ENCODE measurements around the gene PRPF8.

The PRPF8 gene

GRCh38 chr17:1650731-1651558, 33.7 kb downstream of the PRPF8 start:
- Histone ChIP-seq H3K27me3 (ENCODE audit: insufficient read depth, low read length) (no peaks in the 10 kb centered on the region), H3K27ac (ENCODE audit: low read depth, low read length) (no peak overlapping the region), H3K79me2 (ENCODE audit: control insufficient read depth, insufficient read depth, low read length, poor library complexity) (peaks cover 4% of the 10 kb centered on the region), H3K4me3 (ENCODE audit: low read depth, low read length) (no peak overlapping the region), H3K9me3 (ENCODE audit: insufficient read depth, low read depth, low read length) (peaks cover 5% of the 10 kb centered on the region), H3K79me1 (ENCODE audit: low read length) (peaks cover 10% of the 10 kb centered on the region), H3K18ac (ENCODE audit: low read length) (no peak overlapping the region), H4K91ac (ENCODE audit: low read depth, low read length) (no peak overlapping the region), H2BK120ac (ENCODE audit: insufficient read depth, low read length, poor library complexity) (no peak overlapping the region), H2BK5ac (ENCODE audit: low read depth, low read length, poor library complexity) (no peak overlapping the region), H4K8ac (ENCODE audit: low read depth, low read length) (no peak overlapping the region), H3K9ac (ENCODE audit: low read length) (no peak overlapping the region), H3K4me2 (ENCODE audit: low read length) (no peak overlapping the region), H3K23ac (ENCODE audit: low read length) (no peak overlapping the region), H3K36me3 (ENCODE audit: control insufficient read depth in 1 of 2, insufficient read depth in 2 of 2, low read length in 2 of 2) (peaks cover 48 to 54% of the 10 kb centered on the region in 2 experiments), H3K4ac (ENCODE audit: low read depth, low read length) (no peak overlapping the region), H2AK5ac (ENCODE audit: low read length) (no peak overlapping the region), H3K14ac (ENCODE audit: low read length) (no peak overlapping the region), H2AFZ (ENCODE audit: insufficient read depth, low read length, poor library complexity) (no peak overlapping the region), H3K4me1 (ENCODE audit: control insufficient read depth in 1 of 2, insufficient read depth in 2 of 2, low read length in 2 of 2) (peaks cover 20 to 27% of the 10 kb centered on the region in 2 experiments), H4K12ac (ENCODE audit: low read depth, low read length) (no peak overlapping the region), H2BK12ac (ENCODE audit: low read length) (no peak overlapping the region)
- no CpG with 5 or more reads among the region's 22 CpGs for WGBS (ENCODE audit: extremely low coverage, insufficient coverage, insufficient read length)
- DNase-seq: no peak

- Histone ChIP-seq H3K23ac (ENCODE audit: low read length) (no peak within 1 kb of the TSS), H2AFZ (ENCODE audit: insufficient read depth, low read length, poor library complexity) (peak within 1 kb of the TSS; percentile 28), H2AK5ac (ENCODE audit: low read length) (no peak within 1 kb of the TSS), H2BK5ac (ENCODE audit: low read depth, low read length, poor library complexity) (peak within 1 kb of the TSS; percentile 42), H3K4ac (ENCODE audit: low read depth, low read length) (no peak within 1 kb of the TSS), H3K79me1 (ENCODE audit: low read length) (peaks cover 12% of the 10 kb centered on the region), H3K18ac (ENCODE audit: low read length) (peak within 1 kb of the TSS; percentile 63), H3K27me3 (ENCODE audit: insufficient read depth, low read length) (no peaks in the 10 kb centered on the region), H3K4me2 (ENCODE audit: low read length) (peak within 1 kb of the TSS; percentile 86), H2BK12ac (ENCODE audit: low read length) (peak within 1 kb of the TSS; percentile 9), H3K79me2 (ENCODE audit: control insufficient read depth, insufficient read depth, low read length, poor library complexity) (peaks cover 4% of the 10 kb centered on the region), H4K12ac (ENCODE audit: low read depth, low read length) (no peak within 1 kb of the TSS), H3K36me3 (ENCODE audit: control insufficient read depth in 1 of 2, insufficient read depth in 2 of 2, low read length in 2 of 2) (peaks cover 41 to 47% of the 10 kb centered on the region in 2 experiments), H2BK120ac (ENCODE audit: insufficient read depth, low read length, poor library complexity) (peak within 1 kb of the TSS; percentile 39), H3K9me3 (ENCODE audit: insufficient read depth, low read depth, low read length) (peaks cover 5% of the 10 kb centered on the region), H3K9ac (ENCODE audit: low read length) (peak within 1 kb of the TSS; percentile 2), H3K14ac (ENCODE audit: low read length) (no peak within 1 kb of the TSS), H4K91ac (ENCODE audit: low read depth, low read length) (peak within 1 kb of the TSS; percentile 36), H3K4me3 (ENCODE audit: low read depth, low read length) (peak within 1 kb of the TSS; percentile 78), H4K8ac (ENCODE audit: low read depth, low read length) (peak within 1 kb of the TSS; percentile 59), H3K4me1 (ENCODE audit: control insufficient read depth in 1 of 2, insufficient read depth in 2 of 2, low read length in 2 of 2) (peaks cover 28 to 36% of the 10 kb centered on the region in 2 experiments), H3K27ac (ENCODE audit: low read depth, low read length) (peak within 1 kb of the TSS; percentile 60)
- WGBS (ENCODE audit: extremely low coverage, insufficient coverage, insufficient read length): no CpG with 5 or more reads among the region's 23 CpGs
- peak; percentile 80 to 81 for DNase-seq
Measured at GRCh38 chr17:1649844-1650501, 34.7 kb downstream of the PRPF8 start, which contains the start of gene RILP. Gene RILP (minus strand): TSS chr17:1649866. CDS start chr17:1649804, 62 bp downstream.

- peak overlapping the region; percentile 78 for H3K4me3 ChIP-seq (ENCODE audit: low read depth, low read length)
- H2AFZ ChIP-seq (ENCODE audit: insufficient read depth, low read length, poor library complexity): peak overlapping the region; percentile 28
- peaks cover 12% of the 10 kb centered on the region for H3K79me1 ChIP-seq (ENCODE audit: low read length)
- H3K4ac ChIP-seq (ENCODE audit: low read depth, low read length): no peak overlapping the region
- no peak overlapping the region for H4K12ac ChIP-seq (ENCODE audit: low read depth, low read length)
- WGBS (ENCODE audit: extremely low coverage, insufficient coverage, insufficient read length): no CpG with 5 or more reads among the region's 100 CpGs
- H3K9ac ChIP-seq (ENCODE audit: low read length): no peak overlapping the region
- H3K4me1 ChIP-seq (ENCODE audit: control insufficient read depth in 1 of 2, insufficient read depth in 2 of 2, low read length in 2 of 2): peaks cover 32 to 43% of the 10 kb centered on the region in 2 experiments
- no peaks in the 10 kb centered on the region for H3K27me3 ChIP-seq (ENCODE audit: insufficient read depth, low read length)
- H3K18ac ChIP-seq (ENCODE audit: low read length): no peak overlapping the region
- peaks cover 4% of the 10 kb centered on the region for H3K79me2 ChIP-seq (ENCODE audit: control insufficient read depth, insufficient read depth, low read length, poor library complexity)
- H4K91ac ChIP-seq (ENCODE audit: low read depth, low read length): peak overlapping the region; percentile 36
- no peak overlapping the region for H3K14ac ChIP-seq (ENCODE audit: low read length)
- peaks cover 5% of the 10 kb centered on the region for H3K9me3 ChIP-seq (ENCODE audit: insufficient read depth, low read depth, low read length)
- H3K23ac ChIP-seq (ENCODE audit: low read length): no peak overlapping the region
- peaks cover 35 to 40% of the 10 kb centered on the region in 2 experiments for H3K36me3 ChIP-seq (ENCODE audit: control insufficient read depth in 1 of 2, insufficient read depth in 2 of 2, low read length in 2 of 2)
- no peak overlapping the region for H2AK5ac ChIP-seq (ENCODE audit: low read length)
- H2BK5ac ChIP-seq (ENCODE audit: low read depth, low read length, poor library complexity): no peak overlapping the region
- H2BK12ac ChIP-seq (ENCODE audit: low read length): no peak overlapping the region
- H2BK120ac ChIP-seq (ENCODE audit: insufficient read depth, low read length, poor library complexity): no peak overlapping the region
- DNase-seq: peak; percentile 96 to 99
- peak overlapping the region; percentile 86 for H3K4me2 ChIP-seq (ENCODE audit: low read length)
- no peak overlapping the region for H4K8ac ChIP-seq (ENCODE audit: low read depth, low read length)
- peak overlapping the region; percentile 60 for H3K27ac ChIP-seq (ENCODE audit: low read depth, low read length)
Measured at GRCh38 chr17:1648963-1649843, 35.5 kb downstream of the PRPF8 start.

All from trophoblast cell (in vitro differentiated cells and primary cell).